GOT3 (cell line): Measurements from ENCODE around the gene ALDH3A1.

Source experiments
- DNase-seq: peaks from one replicate; lab custom pipeline; 2025; ENCODE audit warnings: mixed read lengths; lab: John Stamatoyannopoulos, UW

Gene ALDH3A1

DNA sequence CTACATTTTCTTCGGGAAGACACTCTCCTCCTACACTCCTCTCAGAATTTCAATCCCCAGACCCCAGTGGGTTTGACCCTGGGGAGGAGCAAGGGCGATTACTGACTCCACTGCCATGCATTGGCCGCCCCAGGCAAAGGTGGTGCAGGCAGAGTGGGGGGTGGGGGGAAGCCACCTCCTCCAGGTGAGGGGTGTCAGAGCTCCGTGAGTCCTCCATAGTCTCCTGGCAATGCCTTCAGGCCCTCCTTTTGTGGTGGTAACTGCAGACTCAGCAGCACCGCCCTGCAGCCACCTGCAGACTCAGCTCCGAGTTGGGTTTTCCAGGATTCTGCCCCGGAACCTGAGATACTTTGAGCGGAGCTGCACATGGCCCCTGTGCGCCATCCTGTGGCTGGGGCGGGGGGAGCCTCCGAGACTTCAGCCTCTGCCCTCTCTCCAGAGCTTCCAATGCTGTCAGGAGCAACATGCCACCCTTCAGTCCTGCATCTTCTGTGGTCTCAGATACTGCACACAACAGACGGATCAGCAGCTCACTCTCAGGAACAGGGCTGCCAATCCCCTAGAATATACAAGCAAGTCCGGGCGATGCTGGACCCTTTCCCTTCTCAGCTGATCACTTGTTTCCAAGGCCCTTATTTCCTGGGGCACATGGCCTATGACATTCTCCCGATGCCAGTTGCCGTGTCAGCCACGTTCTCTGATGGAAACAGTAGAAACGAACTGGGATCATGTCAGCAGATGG lies 29.3 kb downstream of the ALDH3A1 start:
- no peak for DNase-seq

DNA sequence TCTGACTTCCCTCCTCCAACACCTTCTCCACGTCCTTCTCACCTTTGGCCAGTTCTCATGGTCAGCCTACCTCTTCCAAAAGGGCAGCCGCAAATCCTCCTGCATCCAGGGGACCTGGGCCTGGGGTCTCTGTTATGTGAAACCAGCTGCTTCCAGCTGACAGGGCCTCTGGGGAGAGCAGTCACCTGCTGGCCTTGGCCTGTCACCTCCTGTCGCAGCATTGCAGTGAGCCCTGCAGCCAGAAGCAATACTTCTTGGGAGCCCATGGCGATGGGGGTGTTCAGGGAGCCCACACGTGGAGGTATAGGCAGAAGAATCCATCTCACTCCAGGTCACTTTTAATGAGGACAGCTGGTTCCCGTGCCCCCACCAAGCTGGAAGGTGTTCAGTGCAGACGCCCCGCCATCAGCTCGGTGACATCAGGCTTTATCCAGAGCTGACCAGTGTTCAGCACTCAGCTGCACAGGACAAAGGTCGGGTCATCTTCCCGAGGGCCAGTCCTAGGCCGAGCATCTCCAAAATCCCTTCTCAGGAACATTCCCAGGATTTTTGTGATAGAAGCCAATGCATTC lies 30.0 kb downstream of the ALDH3A1 start:
- DNase-seq, result no peak

DNA sequence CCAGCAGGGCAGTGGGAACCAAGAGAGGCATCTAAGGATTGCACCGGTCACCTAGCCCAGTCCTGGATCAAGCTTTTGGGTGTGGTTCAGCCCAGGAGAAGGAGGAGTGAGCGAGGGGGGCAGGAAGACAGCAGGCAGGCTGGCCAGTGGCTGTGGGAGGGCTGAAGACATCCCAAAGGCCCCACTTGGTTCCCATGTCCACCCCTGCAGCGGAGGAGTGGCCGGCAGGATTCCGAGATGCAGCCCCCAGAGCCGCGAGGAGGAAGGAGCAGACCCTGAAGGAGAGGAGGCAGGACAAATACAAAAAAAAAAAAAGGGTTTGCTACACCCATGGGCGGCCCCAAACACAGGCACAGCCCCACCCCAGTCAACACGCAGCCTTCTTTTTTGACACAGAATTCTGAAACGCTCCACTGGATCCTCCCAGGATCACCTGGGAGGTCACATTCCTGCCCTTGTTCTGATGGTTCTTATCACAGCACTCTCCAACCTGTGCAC lies 30.6 kb downstream of the ALDH3A1 start:
- no peak for DNase-seq

DNA sequence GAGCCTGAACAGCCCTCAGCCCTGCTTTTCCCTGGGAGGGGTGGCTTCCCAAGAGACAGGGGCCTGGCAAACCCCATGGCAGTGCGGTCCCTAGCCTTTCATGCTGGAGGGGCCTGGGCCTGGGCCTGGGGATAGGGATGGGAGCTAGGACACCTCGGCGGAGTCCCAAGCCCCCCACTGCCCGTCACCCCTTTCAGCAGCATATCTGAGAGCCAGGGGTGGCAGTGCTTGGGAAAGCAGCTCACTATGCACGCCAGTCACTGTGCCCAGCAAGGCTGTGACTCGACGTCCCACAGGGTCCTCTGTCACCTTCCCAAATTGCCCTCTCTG lies 31.1 kb downstream of the ALDH3A1 start:
- DNase-seq, result no peak

DNA sequence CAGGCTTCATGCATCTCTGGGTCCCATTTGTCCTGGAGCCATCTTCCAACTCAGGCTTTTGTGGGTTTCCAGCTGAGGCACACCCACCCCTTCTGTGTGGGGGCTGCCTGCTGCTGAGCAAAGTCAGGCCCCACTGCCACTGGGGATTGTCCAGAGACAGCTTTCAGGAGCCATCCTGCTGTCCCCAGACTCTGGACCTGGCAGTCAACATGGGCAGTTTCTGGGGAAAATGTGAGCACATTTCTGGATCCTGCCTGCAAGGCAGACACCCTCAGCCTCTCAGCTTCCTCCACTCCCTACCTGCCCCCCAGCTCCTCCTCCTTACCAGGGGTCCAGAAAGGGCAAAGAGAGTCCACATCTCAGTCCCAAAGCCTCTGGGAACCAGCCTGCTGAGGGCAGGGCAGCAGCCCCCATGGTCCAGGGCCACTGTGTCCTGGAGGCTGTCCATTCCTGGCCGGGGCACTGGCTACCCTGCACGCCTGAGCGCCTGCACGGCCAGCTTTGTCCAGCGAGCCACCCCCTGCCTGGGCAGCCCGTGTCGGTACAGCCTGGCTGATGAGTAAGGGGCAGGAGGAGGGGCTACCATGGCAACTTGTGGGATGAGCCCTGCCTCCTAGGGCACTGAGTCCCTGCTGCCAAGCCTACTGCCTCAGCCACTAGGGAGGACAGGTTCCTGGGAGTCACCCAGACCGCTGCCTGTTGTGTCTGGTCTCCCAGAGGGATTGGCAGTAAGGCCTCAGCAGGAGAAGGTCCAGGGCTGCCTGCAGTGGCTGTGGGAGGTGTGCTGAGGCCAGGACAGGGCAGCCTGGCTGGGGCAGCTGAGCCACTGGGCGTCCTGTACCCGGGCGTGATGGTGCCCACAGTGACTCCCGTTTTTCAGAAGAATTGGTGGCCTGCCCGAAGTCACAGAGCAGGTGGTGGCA lies 31.7 kb downstream of the ALDH3A1 start, which contains the start of gene SLC47A2:
TSS of gene SLC47A2 (minus strand) at position 477 of the 923 bp plus-strand sequence. CDS start at position 448, 29 bp downstream.
- DNase-seq, result no peak

DNA sequence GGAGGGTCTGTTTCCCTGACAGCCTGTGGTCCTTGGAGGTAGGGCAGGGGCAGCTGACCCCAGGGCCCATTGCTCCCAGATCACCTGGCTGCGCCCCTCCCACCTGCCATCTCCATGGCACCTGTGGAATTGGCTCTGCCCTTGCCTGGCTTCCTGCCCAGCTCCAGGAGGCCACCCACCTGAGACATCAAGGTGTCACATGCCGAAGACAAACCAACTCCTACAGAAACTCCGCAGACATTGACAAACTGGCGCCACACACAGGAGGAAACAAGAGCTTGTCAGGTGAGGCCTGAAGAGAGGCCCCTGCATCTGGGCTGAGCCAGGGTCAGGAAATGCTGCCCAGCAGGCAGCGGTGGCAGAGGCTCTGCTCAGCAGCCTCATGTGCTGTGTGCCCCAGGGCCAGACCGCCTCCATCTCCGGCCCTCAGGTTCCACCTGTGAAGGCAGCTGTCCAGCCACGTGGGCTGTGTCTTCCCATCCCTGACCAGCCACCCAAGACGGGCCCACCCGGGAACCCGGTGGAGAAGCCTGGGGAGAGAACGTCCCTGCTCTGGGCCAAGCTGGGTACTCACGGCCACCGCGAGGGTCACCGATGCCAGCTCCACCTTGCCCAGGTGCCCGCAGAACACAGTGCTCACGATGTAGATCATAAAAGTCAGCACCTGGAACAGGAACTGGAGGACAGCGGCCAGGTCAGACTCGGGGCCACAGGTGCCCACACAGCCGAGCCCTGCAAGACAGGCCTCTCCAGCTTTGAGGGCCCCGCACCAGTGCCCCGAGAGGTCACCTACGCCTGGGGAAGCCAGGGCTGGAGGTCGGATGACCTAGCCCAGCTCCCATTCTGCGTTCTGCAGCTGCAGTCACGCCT lies 33.3 kb downstream of the ALDH3A1 start:
- DNase-seq, result no peak

DNA sequence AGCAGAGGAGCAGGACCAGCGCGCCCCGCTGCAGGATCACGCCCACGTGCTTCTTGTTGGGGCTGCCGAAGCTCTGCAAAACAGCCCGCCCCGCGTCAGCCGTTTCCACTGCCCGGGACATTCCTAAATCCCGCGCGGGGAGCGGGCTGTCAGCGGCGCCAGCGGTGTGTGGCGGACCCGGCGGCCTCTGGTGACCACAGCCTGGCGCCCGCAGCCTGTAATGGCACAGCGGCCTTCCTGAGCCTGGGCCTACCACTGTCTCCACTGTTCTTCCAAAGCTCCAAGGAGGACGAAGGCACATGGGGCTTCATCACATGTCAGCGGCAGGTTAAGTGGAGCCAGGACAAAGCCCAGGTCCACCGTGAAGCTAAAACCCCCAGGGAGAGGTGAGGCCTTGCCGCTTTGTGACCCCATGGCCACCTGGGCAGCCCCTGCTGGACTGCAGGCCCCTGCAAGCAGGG lies 34.2 kb downstream of the ALDH3A1 start:
- DNase-seq, result no peak

DNA sequence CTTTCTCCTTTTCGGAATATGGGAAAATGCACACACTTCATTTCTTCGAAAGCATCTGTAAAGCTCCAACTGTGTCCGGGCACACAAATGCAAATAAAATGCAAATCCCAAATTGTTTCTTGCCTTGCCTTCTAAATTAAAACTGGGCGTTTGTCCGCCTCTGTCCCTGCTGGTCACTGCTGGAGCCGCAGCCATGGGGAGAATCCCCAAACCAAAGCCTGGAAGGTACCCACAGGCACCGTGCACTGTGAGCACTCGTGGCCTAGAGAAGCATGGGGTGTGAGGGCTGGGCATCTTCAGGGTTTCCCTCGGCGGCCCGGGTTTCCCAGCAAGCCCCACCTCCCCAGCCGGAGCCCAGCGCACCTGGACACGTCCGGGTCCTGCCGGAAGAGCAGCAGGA lies 34.6 kb downstream of the ALDH3A1 start:
- DNase-seq, result no peak

DNA sequence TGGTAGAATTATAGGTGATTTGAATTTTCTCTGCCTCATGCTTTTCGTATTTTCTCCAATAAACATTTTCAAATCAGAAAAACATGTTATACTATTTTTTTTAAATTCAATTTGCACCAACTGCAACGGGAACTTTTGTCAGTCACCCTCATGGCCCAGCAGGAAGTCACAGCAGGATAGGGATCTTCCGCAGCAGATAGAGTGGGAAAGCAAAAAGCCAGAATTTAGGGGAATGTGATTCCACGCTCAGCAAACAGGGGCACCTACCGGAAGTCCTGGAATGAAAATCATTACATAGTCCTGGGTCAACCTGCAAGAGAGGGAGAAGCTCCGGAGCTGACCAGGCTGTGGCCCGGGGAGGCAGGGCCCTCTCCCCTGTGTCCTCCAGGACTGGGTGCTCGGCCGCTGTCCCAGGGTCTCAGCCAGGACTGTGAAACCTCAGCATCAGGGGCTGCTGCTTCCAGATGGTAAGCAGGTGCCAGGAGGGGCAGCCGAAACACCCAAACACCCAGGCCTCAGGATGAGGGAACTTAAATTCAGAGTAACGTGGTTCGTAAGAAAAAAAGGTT lies 35.6 kb downstream of the ALDH3A1 start:
- no peak for DNase-seq

DNA sequence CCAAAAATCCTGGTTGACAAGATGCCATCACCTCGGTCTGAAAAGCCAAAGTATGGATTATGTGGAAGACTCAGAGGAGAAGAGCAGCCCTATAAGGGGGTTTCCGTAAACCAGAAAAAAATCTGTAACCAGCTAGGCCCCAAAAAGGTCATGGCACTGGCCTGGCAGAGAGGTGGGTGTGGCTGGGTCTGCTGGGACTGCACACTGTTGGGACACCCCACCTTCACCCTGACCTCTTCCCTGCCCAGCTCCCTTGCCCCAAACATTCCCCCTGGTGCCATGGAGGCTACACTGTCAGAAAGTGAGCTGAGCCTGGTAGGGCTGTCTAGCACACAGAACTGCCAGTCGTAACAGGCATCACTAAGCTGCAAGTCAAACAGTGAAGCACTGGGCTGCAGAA lies 38.3 kb downstream of the ALDH3A1 start:
- DNase-seq, result no peak

DNA sequence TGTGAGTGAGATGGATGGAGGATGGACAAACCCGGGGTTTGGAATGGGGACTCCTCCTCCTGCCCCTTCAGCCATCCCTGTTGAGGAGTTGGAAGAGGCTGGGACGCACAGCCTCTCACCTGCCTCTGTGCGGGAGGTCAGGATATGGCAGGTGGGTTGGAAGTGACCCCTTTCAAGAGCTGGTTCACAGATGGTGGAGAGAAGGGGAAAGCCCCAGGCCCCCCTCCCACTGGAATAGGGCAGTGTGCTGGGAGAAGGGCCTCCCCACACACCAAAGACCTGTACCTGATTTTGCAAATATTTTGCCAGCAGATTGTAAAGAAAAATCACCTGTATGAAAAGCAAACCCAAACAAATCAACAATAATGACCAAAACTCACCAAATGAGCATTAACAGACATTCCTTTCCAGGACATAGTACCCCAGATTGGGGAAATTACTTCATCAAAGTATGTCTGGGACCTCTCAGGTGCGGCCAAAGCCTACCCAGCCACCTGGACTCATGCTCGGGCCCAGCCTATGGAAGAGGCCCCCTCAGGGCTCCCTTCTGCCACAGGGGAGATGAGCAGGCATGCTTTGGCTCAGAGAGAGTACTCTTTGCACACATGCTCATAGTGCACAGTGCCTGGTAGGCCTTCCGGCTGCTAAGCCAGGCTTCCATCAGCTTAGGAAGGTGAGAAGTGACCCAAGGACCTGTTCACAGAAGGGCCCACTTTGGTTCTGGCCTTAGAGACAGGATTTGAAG lies 39.5 kb downstream of the ALDH3A1 start:
- no peak for DNase-seq

DNA sequence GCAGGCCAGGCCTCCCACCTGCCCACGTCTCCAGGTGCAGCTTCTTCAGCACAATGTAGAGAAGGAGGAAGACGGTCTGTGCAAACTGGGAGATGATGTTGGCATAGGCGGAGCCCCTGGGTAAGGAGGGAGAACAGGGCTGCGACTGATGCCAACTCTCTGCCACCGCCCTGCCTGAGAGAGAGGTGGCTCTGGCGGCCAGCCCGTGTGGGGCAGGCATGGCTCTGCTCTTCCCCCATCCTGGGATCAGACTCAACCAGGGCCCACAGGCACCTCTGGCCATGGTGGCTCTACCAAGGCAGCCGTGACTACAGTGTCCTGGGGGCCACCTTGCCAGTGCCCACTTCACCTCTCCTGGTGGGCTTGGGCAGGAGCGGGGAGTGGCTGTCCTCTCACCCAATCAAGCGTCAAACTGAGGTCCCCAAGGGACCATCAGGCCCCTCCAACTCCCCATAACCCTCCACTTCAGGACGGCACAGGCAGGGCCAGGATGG lies 40.3 kb downstream of the ALDH3A1 start:
- no peak for DNase-seq

DNA sequence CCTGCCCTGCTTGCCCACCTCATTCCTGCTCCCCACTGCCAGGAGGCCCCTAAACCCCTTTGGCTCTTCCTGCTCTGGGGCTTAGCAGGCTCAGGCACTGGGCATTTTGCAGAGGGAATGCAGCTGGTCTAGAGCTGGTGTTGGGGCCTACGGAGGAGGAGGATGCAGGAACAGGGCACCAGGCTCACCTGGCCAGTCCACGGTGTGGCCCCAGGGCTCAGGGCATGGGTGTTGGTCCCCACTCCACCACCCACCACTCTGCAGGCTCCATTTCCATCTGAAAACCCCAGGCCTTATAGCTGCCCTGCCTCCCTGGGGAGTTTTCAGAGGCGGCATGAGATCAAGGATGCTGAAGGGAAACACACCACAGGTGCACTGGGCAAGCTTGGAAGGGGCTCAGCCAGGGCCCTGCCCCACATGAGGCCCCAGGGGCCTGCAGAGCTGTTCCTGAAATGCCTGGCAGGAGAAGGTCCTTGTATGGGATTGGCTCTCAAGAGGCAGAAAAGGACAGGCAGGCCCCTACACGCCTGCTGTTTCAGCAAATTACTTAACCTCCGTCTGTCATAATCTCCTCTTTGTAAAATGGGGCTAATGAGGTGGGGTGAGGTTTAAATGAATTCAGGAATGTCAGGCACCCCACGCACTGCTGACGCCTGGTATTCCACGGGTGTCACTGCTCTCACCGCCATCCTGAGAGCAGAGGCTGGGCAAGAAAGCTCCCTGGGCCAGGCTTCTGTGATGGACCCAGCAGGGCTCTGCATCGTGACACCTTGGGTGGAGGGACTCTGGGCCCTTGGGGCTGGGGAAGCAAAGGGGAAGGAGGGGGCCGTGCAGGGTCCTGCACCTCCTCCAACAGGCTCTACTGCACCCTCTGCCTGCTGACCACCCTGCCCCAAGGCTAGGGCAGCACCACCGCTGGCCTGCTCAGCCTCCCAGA lies 41.0 kb downstream of the ALDH3A1 start:
- no peak for DNase-seq

DNA sequence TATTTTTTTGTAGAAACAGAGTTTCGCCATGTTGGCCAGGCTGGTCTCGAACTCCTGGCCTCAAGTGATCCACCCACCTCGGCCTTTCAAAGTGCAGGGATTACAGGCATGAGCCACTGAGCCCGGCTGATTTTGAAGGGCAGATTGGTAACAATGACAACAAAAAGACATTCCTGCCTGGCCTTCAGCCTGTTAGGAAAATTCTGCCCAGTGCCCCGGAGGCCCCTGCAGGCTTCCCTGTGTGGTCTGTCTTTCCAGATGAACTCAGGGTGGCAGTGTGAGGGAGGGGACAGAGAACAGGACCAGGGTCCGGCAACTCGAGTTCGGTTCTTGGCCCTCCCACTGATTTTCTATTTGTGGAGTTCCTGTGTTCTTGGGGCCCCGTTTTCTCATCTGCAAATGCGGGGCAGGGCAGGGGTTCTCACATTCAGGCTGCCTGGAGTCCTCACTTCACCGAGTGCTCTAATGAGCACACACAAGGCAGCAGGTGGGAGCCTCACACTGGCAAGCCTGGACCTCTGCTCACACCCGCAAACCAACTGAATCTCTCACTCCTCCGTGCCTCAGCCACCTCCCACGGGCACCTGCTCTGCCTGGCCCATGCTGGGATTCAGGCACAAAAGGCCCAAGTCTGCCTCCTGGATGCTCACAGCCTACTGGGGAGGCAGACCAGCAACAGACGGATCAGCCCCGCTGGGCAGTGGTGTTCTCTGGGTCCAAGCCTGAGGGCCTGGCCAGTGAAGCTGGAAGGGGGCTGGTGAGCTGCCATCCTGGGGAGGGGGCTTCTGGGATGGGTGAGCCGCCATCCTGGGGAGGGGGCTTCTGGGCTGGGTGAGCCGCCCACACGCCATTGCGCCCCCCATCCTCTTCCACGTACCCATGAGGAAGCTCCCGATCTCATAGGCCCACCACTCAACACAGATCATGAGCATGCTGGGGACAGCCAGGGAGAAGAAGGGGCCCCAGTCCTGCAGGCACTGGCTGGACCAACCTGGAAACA lies 42.0 kb downstream of the ALDH3A1 start:
- no peak for DNase-seq

DNA sequence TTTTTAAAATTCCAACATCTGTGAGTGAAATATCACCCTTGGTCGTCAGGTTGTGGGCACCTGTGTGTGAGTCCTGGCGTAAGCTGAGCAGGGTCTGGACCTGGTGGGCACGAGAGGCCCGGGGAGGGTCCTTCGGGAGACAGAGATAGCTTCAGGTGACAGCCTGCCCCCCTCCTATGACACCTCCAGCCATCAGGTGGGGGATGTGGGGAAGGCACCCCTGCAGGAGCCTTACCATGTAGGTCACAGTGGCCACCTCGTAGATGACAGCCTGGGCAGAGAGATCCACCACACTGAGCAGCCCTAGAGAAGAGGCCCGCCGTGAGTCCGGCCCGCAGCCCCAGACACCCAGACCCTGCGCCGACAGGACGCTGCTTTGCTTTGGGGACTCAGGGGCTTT lies 42.9 kb downstream of the ALDH3A1 start:
- DNase-seq, result no peak

DNA sequence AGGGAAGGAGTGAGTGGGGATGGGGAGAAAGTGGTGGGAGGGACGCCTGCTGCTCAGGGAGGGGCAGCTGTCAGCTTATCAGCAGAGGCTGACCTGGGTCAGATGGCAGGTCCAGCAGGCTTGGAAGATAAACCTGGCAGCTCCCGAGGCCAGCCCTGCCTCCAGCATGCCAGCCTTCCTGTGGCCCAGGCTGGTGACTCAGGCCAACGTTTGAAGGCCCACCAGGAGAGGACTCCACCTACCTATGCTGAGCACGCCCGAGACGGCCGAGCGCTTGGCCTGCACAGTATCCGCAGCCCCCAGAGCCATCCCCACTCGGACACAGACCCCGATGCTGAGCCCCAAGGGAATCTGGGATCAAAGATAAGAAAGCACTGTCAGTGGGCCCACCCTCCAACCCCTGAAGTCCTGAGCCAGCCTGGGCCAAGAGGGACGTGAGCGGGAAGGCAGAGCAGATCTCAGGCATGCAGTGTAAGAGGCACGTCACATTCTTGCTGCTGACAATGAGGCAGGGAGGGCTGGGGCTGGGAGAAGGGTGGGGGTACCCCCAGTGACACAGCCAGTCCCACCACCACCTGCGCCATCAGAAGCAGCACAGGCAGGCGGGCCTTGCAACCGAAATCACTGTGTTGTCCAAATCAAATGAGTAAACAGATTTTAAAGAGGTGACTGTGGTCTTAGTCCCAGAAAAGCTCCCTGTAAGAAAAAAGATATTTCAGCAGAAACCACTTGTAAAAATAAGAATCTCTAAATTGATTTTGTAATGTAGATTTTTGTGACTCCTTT lies 44.1 kb downstream of the ALDH3A1 start:
- DNase-seq, result no peak
